ENCODE results near the gene SNX21.
"Not testable (repeated sequence)": the region's sequence is repeated elsewhere in the genome, so short reads cannot be mapped to it uniquely, and the experiment has no call there.

The SNX21 gene

GRCh38 chr20:45827712-45828111 lies 5.9 kb upstream of the SNX21 start:
- Histone ChIP-seq H3K27me3 (ENCODE audit: control insufficient read depth, insufficient read depth, low read length) (peaks cover 3% of the 10 kb centered on the region), H3K9ac (ENCODE audit: low read length) (no peak overlapping the region), H3K36me3 (ENCODE audit: control insufficient read depth, insufficient read depth, low read length) (no peaks in the 10 kb centered on the region), H3K27ac (ENCODE audit: low read depth, low read length) (no peak overlapping the region), H3K4me3 (ENCODE audit: low read length) (no peak overlapping the region), H3K4me1 (ENCODE audit: control insufficient read depth, insufficient read depth, low read length) (peaks cover 11% of the 10 kb centered on the region)

GRCh38 chr20:45828589-45828988 lies 5.0 kb upstream of the SNX21 start:
- no peaks in the 10 kb centered on the region for H3K36me3 ChIP-seq (ENCODE audit: control insufficient read depth, insufficient read depth, low read length)
- H3K4me1 ChIP-seq (ENCODE audit: control insufficient read depth, insufficient read depth, low read length), result peaks cover 11% of the 10 kb centered on the region
- no peaks in the 10 kb centered on the region for H3K27me3 ChIP-seq (ENCODE audit: control insufficient read depth, insufficient read depth, low read length)
- H3K9ac ChIP-seq (ENCODE audit: low read length), result no peak overlapping the region
- no peak overlapping the region for H3K27ac ChIP-seq (ENCODE audit: low read depth, low read length)
- H3K4me3 ChIP-seq (ENCODE audit: low read length), result no peak overlapping the region

- peaks cover 15% of the 10 kb centered on the region for H3K4me1 ChIP-seq (ENCODE audit: control insufficient read depth, insufficient read depth, low read length)
- not testable (repeated sequence) for H3K27ac ChIP-seq (ENCODE audit: low read depth, low read length); H3K36me3 ChIP-seq (ENCODE audit: control insufficient read depth, insufficient read depth, low read length); H3K9ac ChIP-seq (ENCODE audit: low read length); H3K4me3 ChIP-seq (ENCODE audit: low read length); H3K27me3 ChIP-seq (ENCODE audit: control insufficient read depth, insufficient read depth, low read length)
These were observed 3.9 kb upstream of the SNX21 start for GRCh38 chr20:45829673-45830106.

- Histone ChIP-seq H3K36me3 (ENCODE audit: control insufficient read depth, insufficient read depth, low read length) (no peaks in the 10 kb centered on the region), H3K27ac (ENCODE audit: low read depth, low read length) (peak overlapping the region; percentile 81), H3K9ac (ENCODE audit: low read length) (no peak overlapping the region), H3K4me3 (ENCODE audit: low read length) (no peak overlapping the region), H3K27me3 (ENCODE audit: control insufficient read depth, insufficient read depth, low read length) (no peaks in the 10 kb centered on the region), H3K4me1 (ENCODE audit: control insufficient read depth, insufficient read depth, low read length) (peaks cover 19% of the 10 kb centered on the region)
These were observed 980 bp upstream of the SNX21 start for GRCh38 chr20:45832619-45833018.

- H3K27ac ChIP-seq (ENCODE audit: low read depth, low read length), result peak overlapping the region; percentile 81
- H3K27me3 ChIP-seq (ENCODE audit: control insufficient read depth, insufficient read depth, low read length), result no peaks in the 10 kb centered on the region
- H3K4me1 ChIP-seq (ENCODE audit: control insufficient read depth, insufficient read depth, low read length), result peaks cover 19% of the 10 kb centered on the region
- H3K36me3 ChIP-seq (ENCODE audit: control insufficient read depth, insufficient read depth, low read length), result no peaks in the 10 kb centered on the region
- peak overlapping the region; percentile 95 for H3K4me3 ChIP-seq (ENCODE audit: low read length)
- peak overlapping the region; percentile 89 for H3K9ac ChIP-seq (ENCODE audit: low read length)
These were observed 541 bp downstream of the SNX21 start for GRCh38 chr20:45833883-45834796.

GRCh38 chr20:45834797-45835161 lies 1.2 kb downstream of the SNX21 start:
- Histone ChIP-seq H3K4me3 (ENCODE audit: low read length) (peak overlapping the region; percentile 95), H3K9ac (ENCODE audit: low read length) (peak overlapping the region; percentile 89), H3K36me3 (ENCODE audit: control insufficient read depth, insufficient read depth, low read length) (no peaks in the 10 kb centered on the region), H3K27ac (ENCODE audit: low read depth, low read length) (peak overlapping the region; percentile 81), H3K4me1 (ENCODE audit: control insufficient read depth, insufficient read depth, low read length) (peaks cover 19% of the 10 kb centered on the region), H3K27me3 (ENCODE audit: control insufficient read depth, insufficient read depth, low read length) (no peaks in the 10 kb centered on the region)

GRCh38 chr20:45835329-45835765 lies 1.7 kb downstream of the SNX21 start:
- H3K36me3 ChIP-seq (ENCODE audit: control insufficient read depth, insufficient read depth, low read length), result no peaks in the 10 kb centered on the region
- no peaks in the 10 kb centered on the region for H3K27me3 ChIP-seq (ENCODE audit: control insufficient read depth, insufficient read depth, low read length)
- peaks cover 19% of the 10 kb centered on the region for H3K4me1 ChIP-seq (ENCODE audit: control insufficient read depth, insufficient read depth, low read length)
- peak overlapping the region; percentile 81 for H3K27ac ChIP-seq (ENCODE audit: low read depth, low read length)
- H3K9ac ChIP-seq (ENCODE audit: low read length), result no peak overlapping the region
- H3K4me3 ChIP-seq (ENCODE audit: low read length), result peak overlapping the region; percentile 95

- Histone ChIP-seq H3K36me3 (ENCODE audit: control insufficient read depth, insufficient read depth, low read length) (no peaks in the 10 kb centered on the region), H3K27me3 (ENCODE audit: control insufficient read depth, insufficient read depth, low read length) (no peaks in the 10 kb centered on the region), H3K4me1 (ENCODE audit: control insufficient read depth, insufficient read depth, low read length) (peaks cover 19% of the 10 kb centered on the region), H3K4me3 (ENCODE audit: low read length) (peak overlapping the region; percentile 23), H3K27ac (ENCODE audit: low read depth, low read length) (peak overlapping the region; percentile 81), H3K9ac (ENCODE audit: low read length) (no peak overlapping the region)
These were observed 2.2 kb downstream of the SNX21 start for GRCh38 chr20:45835825-45836224.

GRCh38 chr20:45836841-45837240 lies 3.2 kb downstream of the SNX21 start:
- Histone ChIP-seq H3K4me1 (ENCODE audit: control insufficient read depth, insufficient read depth, low read length) (peaks cover 20% of the 10 kb centered on the region), H3K4me3 (ENCODE audit: low read length) (no peak overlapping the region), H3K27ac (ENCODE audit: low read depth, low read length) (no peak overlapping the region), H3K9ac (ENCODE audit: low read length) (no peak overlapping the region), H3K27me3 (ENCODE audit: control insufficient read depth, insufficient read depth, low read length) (no peaks in the 10 kb centered on the region), H3K36me3 (ENCODE audit: control insufficient read depth, insufficient read depth, low read length) (peaks cover 6% of the 10 kb centered on the region)

- no peak overlapping the region for H3K4me3 ChIP-seq (ENCODE audit: low read length)
- peaks cover 24% of the 10 kb centered on the region for H3K4me1 ChIP-seq (ENCODE audit: control insufficient read depth, insufficient read depth, low read length)
- H3K27ac ChIP-seq (ENCODE audit: low read depth, low read length), result no peak overlapping the region
- peaks cover 29% of the 10 kb centered on the region for H3K36me3 ChIP-seq (ENCODE audit: control insufficient read depth, insufficient read depth, low read length)
- H3K27me3 ChIP-seq (ENCODE audit: control insufficient read depth, insufficient read depth, low read length), result no peaks in the 10 kb centered on the region
- H3K9ac ChIP-seq (ENCODE audit: low read length), result no peak overlapping the region
These were observed 7.2 kb downstream of the SNX21 start for GRCh38 chr20:45840700-45841198.

- Histone ChIP-seq H3K9ac (ENCODE audit: low read length) (no peak overlapping the region), H3K4me3 (ENCODE audit: low read length) (no peak overlapping the region), H3K27me3 (ENCODE audit: control insufficient read depth, insufficient read depth, low read length) (no peaks in the 10 kb centered on the region), H3K4me1 (ENCODE audit: control insufficient read depth, insufficient read depth, low read length) (peaks cover 21% of the 10 kb centered on the region), H3K27ac (ENCODE audit: low read depth, low read length) (peak overlapping the region; percentile 70), H3K36me3 (ENCODE audit: control insufficient read depth, insufficient read depth, low read length) (peaks cover 29% of the 10 kb centered on the region)
These were observed 8.0 kb downstream of the SNX21 start for GRCh38 chr20:45841407-45842129.

GRCh38 chr20:45842169-45842812 lies 8.7 kb downstream of the SNX21 start:
- H3K9ac ChIP-seq (ENCODE audit: low read length), result no peak overlapping the region
- peak overlapping the region; percentile 70 for H3K27ac ChIP-seq (ENCODE audit: low read depth, low read length)

More at GRCh38 chr20:45842169-45842812, 8.7 kb downstream of the SNX21 start:
- Histone ChIP-seq H3K4me1 (ENCODE audit: control insufficient read depth, insufficient read depth, low read length) (peaks cover 19% of the 10 kb centered on the region), H3K36me3 (ENCODE audit: control insufficient read depth, insufficient read depth, low read length) (peaks cover 29% of the 10 kb centered on the region), H3K4me3 (ENCODE audit: low read length) (no peak overlapping the region), H3K27me3 (ENCODE audit: control insufficient read depth, insufficient read depth, low read length) (no peaks in the 10 kb centered on the region)

Measured in rectal smooth muscle tissue (tissue), 1 donor.